HepG2 (cell line): ENCODE measurements around the gene DCTN3. TPM values are rescaled to one million over a fixed set of nuclear protein-coding genes. Genes with fewer than 3 reads are reported as not detected.

Experiments
- DNMT3B ChIP-seq: conservative IDR thresholded peaks from 2 replicates; pipeline ENCODE4 v1.6.1; 2016; ENCODE audit warnings: missing biosample characterization, control low read depth
- FOXK1 ChIP-seq: sonication (generic); formaldehyde crosslinking; IDR thresholded peaks from 2 replicates; pipeline ENCODE4 v1.4.0; 2020; ENCODE audit warnings: low read depth, missing genetic modification reagents, borderline replicate concordance
- HINFP ChIP-seq: sonication (generic); formaldehyde crosslinking; IDR thresholded peaks from 2 replicates; pipeline ENCODE4 v1.4.0; 2020; ENCODE audit warnings: low read depth, mild to moderate bottlenecking, missing genetic modification reagents
- NFIB ChIP-seq: sonication (generic); formaldehyde crosslinking; IDR thresholded peaks from 2 replicates; pipeline ENCODE4 v1.9.0; 2021; ENCODE audit warnings: missing genetic modification reagents, mild to moderate bottlenecking, borderline replicate concordance
- PHF21A ChIP-seq: sonication (generic); formaldehyde crosslinking; IDR thresholded peaks from 2 replicates; pipeline ENCODE4 v1.5.0; 2020; ENCODE audit warnings: mild to moderate bottlenecking, missing genetic modification reagents
- SMARCC2 ChIP-seq: fragments of 450-650 bp; IDR thresholded peaks from 2 replicates; pipeline ENCODE4 v1.6.1; 2017; ENCODE audit warnings: antibody characterized with exemption, mild to moderate bottlenecking
- SP2 ChIP-seq: sonication (generic); formaldehyde crosslinking; IDR thresholded peaks from 2 replicates; pipeline ENCODE4 v1.5.1; 2020; ENCODE audit warnings: mild to moderate bottlenecking, missing genetic modification reagents
- STAT6 ChIP-seq: sonication (generic); formaldehyde crosslinking; IDR thresholded peaks from 2 replicates; pipeline ENCODE4 v1.4.0; 2020; ENCODE audit warnings: missing genetic modification reagents, mild to moderate bottlenecking, borderline replicate concordance
- TRIM24 ChIP-seq: sonication (generic); formaldehyde crosslinking; IDR thresholded peaks from 2 replicates; pipeline ENCODE4 v1.8.0; 2022; ENCODE audit warnings: mild to moderate bottlenecking, missing genetic modification reagents
- ZNF180 ChIP-seq: sonication (generic); formaldehyde crosslinking; IDR thresholded peaks from 2 replicates; pipeline ENCODE4 v1.4.0; 2020; ENCODE audit warnings: low read depth, missing genetic modification reagents, borderline replicate concordance
- ZNF263 ChIP-seq: sonication (generic); formaldehyde crosslinking; IDR thresholded peaks from 2 replicates; pipeline ENCODE4 v1.4.0; 2020; ENCODE audit warnings: missing genetic modification reagents
- ZNF333 ChIP-seq: sonication (generic); formaldehyde crosslinking; IDR thresholded peaks from 2 replicates; pipeline ENCODE4 v1.4.0; 2020; ENCODE audit warnings: mild to moderate bottlenecking, missing genetic modification reagents, borderline replicate concordance
- ZNF362 ChIP-seq: sonication (generic); formaldehyde crosslinking; IDR thresholded peaks from 2 replicates; pipeline ENCODE4 v1.4.0; 2020; ENCODE audit warnings: missing genetic modification reagents, mild to moderate bottlenecking, borderline replicate concordance
- ZNF44 ChIP-seq: sonication (generic); formaldehyde crosslinking; IDR thresholded peaks from 2 replicates; pipeline ENCODE4 v1.5.1; 2020; ENCODE audit warnings: mild to moderate bottlenecking, missing genetic modification reagents
- ZSCAN21 ChIP-seq: sonication (generic); formaldehyde crosslinking; IDR thresholded peaks from 2 replicates; pipeline ENCODE4 v1.8.0; 2022; ENCODE audit warnings: mild to moderate bottlenecking, missing genetic modification reagents, moderate library complexity, borderline replicate concordance
- polyA plus RNA-seq, 8 experiments: library from polyadenylated mRNA; depleted of rRNA in 3 of 8; stranded (reverse) in 7 of 8; unstranded in 1 of 8; fragments of >200 nt; fragmentation: Illumina TruSeq in 4 of 8; extraction: Trizol in 4 of 8; gene quantifications; 2 replicates each; pipeline versions ENCODE4 v1.2.1 to v1.2.3, GENCODE V29; 2011 to 2016; ENCODE audit warnings: low read depth in 4 of 8, missing spikeins in 1 of 8, mixed read lengths in 1 of 8; ENCODE audit not compliant: insufficient read depth in 1 of 8
- total RNA-seq, 5 experiments: library from RNA; depleted of rRNA; stranded (reverse); fragments of >200 nt; fragmentation: Illumina TruSeq; extraction: Trizol; gene quantifications; 2 replicates each; pipeline ENCODE4 v1.2.3, GENCODE V29; 2016; ENCODE audit warnings: low read depth in 1 of 5
- TF ChIP-seq, protein P1 (sequence below): sonication (generic); formaldehyde crosslinking; IDR thresholded peaks from 2 replicates; pipeline ENCODE4 v1.4.0; 2020; ENCODE audit warnings: missing genetic modification reagents, borderline replicate concordance
- TF ChIP-seq, protein P2 (sequence below): sonication (generic); formaldehyde crosslinking; IDR thresholded peaks from 2 replicates; pipeline ENCODE4 v1.4.0; 2020; ENCODE audit warnings: missing genetic modification reagents

DCTN3 gene
- total and polyA plus RNA-seq, 2 of the 13 experiments (the other 11 are each of a cell fraction or from before 2014, with no cell fraction given), result 27.4 to 34.5 TPM

GRCh38 chr9:34646211-34647083 lies 26.2 kb upstream of the DCTN3 start, which contains the start of gene GALT (continued):
- TF ChIP-seq, protein P1, sequence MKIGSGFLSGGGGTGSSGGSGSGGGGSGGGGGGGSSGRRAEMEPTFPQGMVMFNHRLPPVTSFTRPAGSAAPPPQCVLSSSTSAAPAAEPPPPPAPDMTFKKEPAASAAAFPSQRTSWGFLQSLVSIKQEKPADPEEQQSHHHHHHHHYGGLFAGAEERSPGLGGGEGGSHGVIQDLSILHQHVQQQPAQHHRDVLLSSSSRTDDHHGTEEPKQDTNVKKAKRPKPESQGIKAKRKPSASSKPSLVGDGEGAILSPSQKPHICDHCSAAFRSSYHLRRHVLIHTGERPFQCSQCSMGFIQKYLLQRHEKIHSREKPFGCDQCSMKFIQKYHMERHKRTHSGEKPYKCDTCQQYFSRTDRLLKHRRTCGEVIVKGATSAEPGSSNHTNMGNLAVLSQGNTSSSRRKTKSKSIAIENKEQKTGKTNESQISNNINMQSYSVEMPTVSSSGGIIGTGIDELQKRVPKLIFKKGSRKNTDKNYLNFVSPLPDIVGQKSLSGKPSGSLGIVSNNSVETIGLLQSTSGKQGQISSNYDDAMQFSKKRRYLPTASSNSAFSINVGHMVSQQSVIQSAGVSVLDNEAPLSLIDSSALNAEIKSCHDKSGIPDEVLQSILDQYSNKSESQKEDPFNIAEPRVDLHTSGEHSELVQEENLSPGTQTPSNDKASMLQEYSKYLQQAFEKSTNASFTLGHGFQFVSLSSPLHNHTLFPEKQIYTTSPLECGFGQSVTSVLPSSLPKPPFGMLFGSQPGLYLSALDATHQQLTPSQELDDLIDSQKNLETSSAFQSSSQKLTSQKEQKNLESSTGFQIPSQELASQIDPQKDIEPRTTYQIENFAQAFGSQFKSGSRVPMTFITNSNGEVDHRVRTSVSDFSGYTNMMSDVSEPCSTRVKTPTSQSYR (CRISPR knock-in tag), result no peak; the same call in 1 of the 2 replicates
- no peak for TF ChIP-seq NFIB (CRISPR knock-in tag)
- TF ChIP-seq ZNF263 (CRISPR knock-in tag), result peak; percentile 63; the same call in 1 of the 2 replicates
- TF ChIP-seq STAT6 (CRISPR knock-in tag), result no peak; the same call in 1 of the 2 replicates
- peak; percentile 71 for TF ChIP-seq PHF21A (CRISPR knock-in tag)
- TF ChIP-seq ZNF362, result no peak
- no peak; the same call in 1 of the 2 replicates for TF ChIP-seq ZNF180 (CRISPR knock-in tag)
- TF ChIP-seq ZNF44 (CRISPR knock-in tag), result no peak
- 0 out of 2 replicates have a peak, but pooled peaks have one; percentile 41 for TF ChIP-seq TRIM24 (CRISPR knock-in tag)
- peak; percentile 88 for TF ChIP-seq ZNF333 (CRISPR knock-in tag)
- TF ChIP-seq ZSCAN21 (CRISPR knock-in tag), result no peak
- no peak for TF ChIP-seq SMARCC2
- peak; percentile 57; the same call in 1 of the 2 replicates for TF ChIP-seq FOXK1
- TF ChIP-seq, protein P2, sequence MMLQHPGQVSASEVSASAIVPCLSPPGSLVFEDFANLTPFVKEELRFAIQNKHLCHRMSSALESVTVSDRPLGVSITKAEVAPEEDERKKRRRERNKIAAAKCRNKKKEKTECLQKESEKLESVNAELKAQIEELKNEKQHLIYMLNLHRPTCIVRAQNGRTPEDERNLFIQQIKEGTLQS, result no peak; the same call in 1 of the 2 replicates
- peak; percentile 37; the same call in 1 of the 2 replicates for TF ChIP-seq HINFP (CRISPR knock-in tag)
- TF ChIP-seq SP2, result no peak; the same call in 1 of the 2 replicates
- no peak; the same call in 1 of the 2 replicates for TF ChIP-seq DNMT3B
